Keratinocyte (primary cell): Measurements from ENCODE around the gene LGR4.

Source experiments
- CTCF ChIP-seq, 3 experiments: IDR thresholded peaks in 1 of 3; conservative IDR thresholded peaks in 1 of 3; optimal IDR thresholded peaks in 1 of 3; 2 replicates in 2 of 3; 3 replicates in 1 of 3; pipeline versions ENCODE3 to v1.5.1; 2011; ENCODE audit warnings: low read length in 3 of 3, mild to moderate bottlenecking in 3 of 3, moderate library complexity in 2 of 3, control low read depth in 1 of 3, inconsistent platforms in 1 of 3; ENCODE audit not compliant: insufficient read depth in 2 of 3; ENCODE audit errors: extremely low read depth in 1 of 3
- EZH2 ChIP-seq: IDR thresholded peaks from one replicate; pipeline ENCODE4 v1.6.1; 2012; ENCODE audit warnings: inconsistent platforms, mild to moderate bottlenecking, low read length, moderate library complexity

GRCh38 chr11:27520226-27520625, 47.6 kb upstream of the LGR4 start:
- no peak for TF ChIP-seq CTCF (optimal IDR thresholded peaks at IDR 0.05 in 1 of 3, IDR thresholded peaks at IDR 0.05 in 1 of 3, conservative IDR thresholded peaks at IDR 0.05 in 1 of 3; ENCODE audit: extremely low read depth in 1 of 3, insufficient read depth in 2 of 3, low read length in 3 of 3)
- TF ChIP-seq EZH2: no peak
